K562 (cell line): ENCODE measurements around the gene RAB21. TPM values are rescaled to one million over a fixed set of nuclear protein-coding genes. Genes with fewer than 3 reads are reported as not detected.

Experiments used
- CGGBP1 ChIP-seq: fragments of 250-450 bp; sonication (Bioruptor Pico); IDR thresholded peaks from 2 replicates; pipeline ENCODE4 v1.9.0; 2021; ENCODE audit warnings: mild to moderate bottlenecking
- SMC3 ChIP-seq: conservative IDR thresholded peaks from 2 replicates; pipeline ENCODE4 v1.6.1; 2011; ENCODE audit warnings: low read depth, low read length, improper control_type of control experiment; ENCODE audit not compliant: insufficient read depth
- THRA ChIP-seq: fragments of 450-650 bp; IDR thresholded peaks from 2 replicates; pipeline ENCODE4 v1.6.1; 2017; ENCODE audit warnings: mild to moderate bottlenecking, moderate library complexity
- ZBTB11 ChIP-seq, 3 experiments: fragments of 200-800 bp in 1 of 3; fragments of 250-450 bp in 1 of 3; fragments of 450-650 bp in 1 of 3; sonication (Bioruptor Pico) in 1 of 3; sonication (Bioruptor generic) in 1 of 3; formaldehyde crosslinking in 1 of 3; IDR thresholded peaks; 2 replicates each; pipeline versions ENCODE4 v1.6.1 to v1.8.0; 2016 to 2022; ENCODE audit warnings: mild to moderate bottlenecking in 2 of 3, missing genetic modification characterization in 2 of 3, missing compliant biosample characterization in 1 of 3, moderate library complexity in 1 of 3
- polyA plus RNA-seq, 8 experiments: library from polyadenylated mRNA; depleted of rRNA in 4 of 8; stranded (reverse) in 5 of 8; unstranded in 3 of 8; fragments of >200 nt; fragmentation: Nextera tagmentation in 2 of 8; fragmentation: Illumina TruSeq in 1 of 8; extraction: Ambion mirVana in 2 of 8; extraction: Trizol in 1 of 8; gene quantifications; 2 replicates each; pipeline versions ENCODE4 v1.2.1 to v1.2.3, GENCODE V29; 2011 to 2014; ENCODE audit warnings: inconsistent platforms in 1 of 8, missing spikeins in 1 of 8
- total RNA-seq, 7 experiments: library from RNA; depleted of rRNA in 6 of 7; stranded (reverse); fragments of >200 nt in 6 of 7; fragmentation: Illumina TruSeq in 2 of 7; extraction: Trizol in 2 of 7; gene quantifications; 2 replicates each; pipeline versions ENCODE4 v1.2.1 to v1.2.3, GENCODE V29; 2011 to 2021; ENCODE audit warnings: low replicate concordance in 1 of 7

RAB21 gene
- total and polyA plus RNA-seq, 9 of the 15 experiments (the other 6 are each of a cell fraction or from before 2014, with no cell fraction given): 5.3 to 45.6 (median 19.6) TPM

GRCh38 chr12:71763677-71764379 is 9.2 kb downstream of the RAB21 start (continued):
- no peak for TF ChIP-seq CGGBP1 (CRISPR knock-in tag)
- no peak for TF ChIP-seq ZBTB11 (CRISPR knock-in tag; IDR thresholded peaks at IDR 0.05)
- TF ChIP-seq THRA: no peak
- TF ChIP-seq SMC3: no peak
